Raji (cell line): Measurements from ENCODE around the gene SRSF3.

ENCODE experiments used
- POLR2A ChIP-seq: IDR thresholded peaks from 2 replicates; pipeline ENCODE4 v1.6.1; 2011; ENCODE audit warnings: low read depth, low read length, control low read depth; ENCODE audit not compliant: insufficient read depth

The SRSF3 gene

DNA sequence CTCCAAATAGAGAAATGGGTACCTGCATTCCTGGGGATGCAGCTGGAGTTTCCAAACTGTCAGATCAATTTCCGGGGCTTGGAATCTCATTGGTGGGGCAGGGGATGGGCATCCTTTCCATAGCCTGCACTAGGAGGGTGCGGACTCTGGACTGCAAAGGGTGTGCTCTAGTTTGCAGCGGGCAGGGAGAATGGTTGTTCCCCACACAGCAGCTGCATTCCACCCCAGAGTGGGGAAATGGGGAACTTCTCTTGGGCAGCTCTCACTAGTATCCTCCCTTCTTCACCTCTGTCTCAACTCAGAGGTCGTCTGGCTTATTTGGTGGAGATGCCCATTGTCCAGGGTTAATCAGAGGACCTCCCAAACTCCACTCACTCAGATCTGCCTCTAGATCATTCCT, 49.8 kb downstream of the SRSF3 start:
- no peak for TF ChIP-seq POLR2A

DNA sequence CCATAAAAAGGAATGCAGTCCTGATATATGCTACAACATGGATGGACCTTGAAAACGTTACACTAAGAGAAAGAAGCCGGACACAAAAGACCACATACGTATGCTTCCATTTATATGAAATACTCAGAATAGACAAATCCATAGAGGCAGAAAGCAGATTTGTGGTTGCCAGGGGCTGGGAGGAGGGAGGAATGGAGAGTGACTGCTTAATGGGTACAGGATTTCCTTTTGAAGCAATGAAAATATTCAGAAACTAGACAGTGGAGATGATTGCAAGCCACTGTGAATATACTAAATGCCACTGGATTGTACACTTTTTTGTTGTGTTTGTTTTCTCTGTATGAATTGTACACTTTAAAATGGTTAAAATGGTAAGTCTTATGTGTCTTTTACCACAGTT, 54.9 kb downstream of the SRSF3 start:
- no peak for TF ChIP-seq POLR2A

DNA sequence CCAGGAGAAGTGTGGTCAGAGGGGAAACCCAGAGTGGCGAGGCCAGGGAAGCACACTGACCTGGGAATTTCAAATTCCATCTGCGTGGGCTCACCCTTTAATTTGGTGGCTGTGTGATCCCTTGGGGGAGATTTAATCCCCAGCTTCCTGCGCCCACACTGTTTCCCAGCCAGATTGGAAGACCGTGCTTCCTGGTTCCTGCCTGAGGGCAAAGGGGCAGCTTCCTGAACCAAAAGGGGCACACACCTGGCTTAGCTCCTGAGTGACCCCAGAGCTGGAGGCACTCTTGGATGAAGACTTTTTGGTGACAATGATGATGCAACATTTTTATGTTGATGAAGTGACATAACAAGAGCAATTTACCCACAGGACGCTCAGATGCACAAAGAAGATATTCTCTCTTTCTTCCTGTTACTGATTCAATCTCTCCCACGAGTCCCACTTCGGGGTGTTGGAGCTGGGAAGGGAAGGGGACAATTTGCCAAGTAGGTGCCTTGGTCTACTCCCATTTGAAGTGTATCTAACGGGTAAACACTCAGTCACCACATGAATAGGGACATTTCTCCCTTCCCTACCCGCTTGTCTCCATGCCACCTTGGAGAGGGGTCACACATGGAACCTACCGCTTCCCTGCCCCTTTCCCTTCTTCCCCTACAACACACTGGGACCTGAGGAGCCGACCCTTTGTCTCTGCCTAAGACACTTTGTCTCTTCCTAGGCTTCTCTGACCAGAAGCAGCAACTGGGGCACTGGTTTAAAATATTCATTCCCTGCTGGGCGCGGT, 55.7 kb downstream of the SRSF3 start:
- TF ChIP-seq POLR2A: no peak

DNA sequence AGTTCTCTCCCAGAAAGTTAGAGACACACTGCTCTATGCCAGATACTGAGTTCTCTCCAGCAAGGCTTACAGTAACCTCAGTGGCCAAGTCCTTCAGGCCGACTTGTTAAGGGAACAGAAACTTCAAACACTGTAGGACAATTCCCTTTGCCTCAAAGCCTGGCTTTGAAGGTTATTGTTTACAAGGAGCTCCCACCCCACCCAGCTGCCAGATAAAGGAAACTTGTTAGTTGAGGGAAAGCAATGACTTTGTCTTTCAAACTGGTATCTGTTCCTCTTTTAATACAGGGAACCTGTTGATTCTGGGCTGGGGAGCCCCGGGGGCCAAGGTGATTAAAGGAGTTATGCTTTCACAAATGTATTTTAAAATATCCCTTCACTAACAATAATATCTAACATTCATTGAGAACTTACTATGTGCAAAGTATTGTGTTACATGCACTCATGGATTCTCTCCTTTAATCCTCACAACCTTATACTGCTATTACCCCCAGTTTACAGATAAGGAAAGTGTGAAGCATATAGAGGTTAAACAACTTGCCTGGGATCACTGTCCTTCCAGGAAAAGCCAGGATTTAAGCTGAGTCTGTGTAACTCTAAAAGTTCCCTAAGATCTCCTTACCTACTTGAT, 56.8 kb downstream of the SRSF3 start:
- TF ChIP-seq POLR2A: no peak

DNA sequence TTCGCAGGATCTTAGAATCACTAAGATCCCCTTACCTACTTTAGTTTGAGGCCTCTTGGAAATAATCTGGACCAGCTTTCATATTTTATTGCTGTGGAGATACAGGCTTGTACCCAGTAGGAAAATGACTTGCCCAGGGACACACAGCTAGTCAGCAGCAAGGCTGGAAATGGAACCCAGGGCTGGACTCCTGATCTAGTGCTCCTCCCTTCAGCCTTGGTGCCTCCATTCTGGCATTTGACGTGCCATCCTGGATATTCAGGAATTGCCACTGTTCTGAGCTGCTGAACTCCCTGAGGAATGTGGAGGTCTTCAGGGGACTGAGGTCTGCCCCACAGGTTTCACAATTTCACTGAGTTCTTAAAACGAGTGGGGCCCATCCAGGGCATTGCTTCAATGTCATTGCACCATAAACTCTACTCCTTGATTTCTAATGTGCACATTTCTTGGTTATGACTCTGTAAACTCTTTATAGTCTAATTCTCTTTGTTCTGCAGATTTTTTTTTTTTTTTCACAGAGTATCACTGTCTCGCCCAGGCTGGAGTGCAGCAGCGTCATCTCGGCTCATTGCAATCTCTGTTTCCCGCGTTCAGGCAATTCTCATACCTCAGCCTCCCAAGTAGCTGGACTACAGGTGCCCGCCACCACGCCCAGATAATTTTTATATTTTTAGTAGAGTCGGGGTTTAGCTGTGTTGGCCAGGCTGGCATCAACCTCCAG, 57.7 kb downstream of the SRSF3 start:
- no peak for TF ChIP-seq POLR2A
